Measurements from ENCODE around the gene TRIM71. TPM values are rescaled to one million over a fixed set of nuclear protein-coding genes. Genes with fewer than 3 reads are reported as not detected.
"Not testable (repeated sequence)": the region's sequence is repeated elsewhere in the genome, so short reads cannot be mapped to it uniquely, and the experiment has no call there.

TRIM71 gene
- total RNA-seq, 1 donor from 2014 or later = 0.65 TPM

- DNase-seq (ENCODE audit: low read depth) = no peak
These were observed 2.0 kb downstream of the TRIM71 start for GRCh38 chr3:32819551-32820348.

GRCh38 chr3:32820430-32820829 is 2.6 kb downstream of the TRIM71 start:
- DNase-seq (ENCODE audit: low read depth) = no peak

GRCh38 chr3:32820971-32821685 is 3.3 kb downstream of the TRIM71 start:
- no peak for DNase-seq (ENCODE audit: low read depth)

GRCh38 chr3:32821686-32822296 is 4.0 kb downstream of the TRIM71 start:
- no peak for DNase-seq (ENCODE audit: low read depth)

GRCh38 chr3:32822609-32823498 is 5.1 kb downstream of the TRIM71 start:
- no peak for DNase-seq (ENCODE audit: low read depth)

- DNase-seq (ENCODE audit: low read depth) = not testable (repeated sequence)
These were observed 5.9 kb downstream of the TRIM71 start for GRCh38 chr3:32823641-32824184.

- no peak for DNase-seq (ENCODE audit: low read depth)
These were observed 8.0 kb downstream of the TRIM71 start for GRCh38 chr3:32825601-32826375.

GRCh38 chr3:32831062-32831461 is 13.3 kb downstream of the TRIM71 start:
- no peak for DNase-seq (ENCODE audit: low read depth)

GRCh38 chr3:32831791-32832190 is 14.0 kb downstream of the TRIM71 start:
- no peak for DNase-seq (ENCODE audit: low read depth)

GRCh38 chr3:32832193-32832592 is 14.4 kb downstream of the TRIM71 start:
- DNase-seq (ENCODE audit: low read depth) = no peak

- DNase-seq (ENCODE audit: low read depth) = no peak
These were observed 17.2 kb downstream of the TRIM71 start for GRCh38 chr3:32835049-32835371.

- no peak for DNase-seq (ENCODE audit: low read depth)
These were observed 18.2 kb downstream of the TRIM71 start for GRCh38 chr3:32835961-32836360.

- no peak for DNase-seq (ENCODE audit: low read depth)
These were observed 18.8 kb downstream of the TRIM71 start for GRCh38 chr3:32836601-32837000.

GRCh38 chr3:32837366-32837765 is 19.6 kb downstream of the TRIM71 start:
- DNase-seq (ENCODE audit: low read depth) = no peak

GRCh38 chr3:32837789-32838188 is 20.0 kb downstream of the TRIM71 start:
- DNase-seq (ENCODE audit: low read depth) = no peak

- DNase-seq (ENCODE audit: low read depth) = no peak
These were observed 21.9 kb downstream of the TRIM71 start for GRCh38 chr3:32839714-32840085.

GRCh38 chr3:32840086-32840841 is 22.5 kb downstream of the TRIM71 start:
- DNase-seq (ENCODE audit: low read depth) = no peak

- no peak for DNase-seq (ENCODE audit: low read depth)
These were observed 23.5 kb downstream of the TRIM71 start for GRCh38 chr3:32841341-32841740.

GRCh38 chr3:32841867-32842470 is 24.2 kb downstream of the TRIM71 start:
- peak; percentile 57 for DNase-seq (ENCODE audit: low read depth)

- DNase-seq (ENCODE audit: low read depth) = no peak
These were observed 24.7 kb downstream of the TRIM71 start for GRCh38 chr3:32842531-32842931.
